HG02759 (cell line): ENCODE data around the gene OSBPL2.

Experiments
- ATAC-seq: cut with Tn5 transposase; IDR thresholded peaks from one replicate; pipeline ENCODE4 v1.9.1; 2021; ENCODE audit warnings: mild to moderate bottlenecking, moderate library complexity; ENCODE audit not compliant: unreplicated experiment

The OSBPL2 gene

DNA sequence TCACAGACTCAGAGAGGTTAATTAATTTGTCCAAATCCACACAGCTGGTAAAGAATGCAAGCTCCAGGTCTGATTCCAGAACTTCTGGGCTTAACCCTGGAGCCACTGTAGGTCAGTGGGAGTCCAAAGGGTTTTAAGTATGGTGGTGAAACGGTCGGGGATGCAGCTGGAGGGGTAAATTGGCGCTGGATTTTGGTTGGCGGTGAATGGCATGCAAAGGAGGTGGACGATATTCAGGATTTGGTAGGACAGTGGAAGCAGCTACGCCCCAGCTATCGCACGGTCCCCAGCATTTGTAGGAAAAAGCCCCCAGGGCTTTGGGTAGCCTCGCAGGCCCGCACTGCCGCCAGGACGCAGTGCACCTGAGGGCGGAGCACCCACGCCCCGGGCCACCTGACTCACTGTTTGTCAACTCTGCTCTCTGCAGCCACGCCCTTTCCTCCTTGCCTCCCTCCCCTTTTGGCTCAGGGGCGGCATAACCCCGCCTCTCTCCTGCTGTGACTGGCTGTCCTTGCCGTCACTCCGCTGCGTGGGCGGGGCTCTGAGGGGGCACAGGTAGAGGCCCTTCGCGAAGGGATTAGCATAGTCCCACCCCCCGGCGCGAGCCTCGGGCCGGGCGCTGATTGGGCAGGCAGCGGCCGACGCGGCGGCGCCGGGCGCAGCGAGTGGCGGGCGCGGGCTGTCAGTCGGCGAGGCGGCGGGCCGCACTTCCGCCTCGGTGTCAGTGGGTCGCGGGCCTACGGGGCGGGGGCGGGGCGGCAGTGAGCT is at the start of gene OSBPL2:
Gene OSBPL2, plus strand, starts transcription at position 721 of the 768 bp plus-strand sequence. CDS start 17,664 bp downstream, outside the sequence.
- ATAC-seq = peak; percentile 98

DNA sequence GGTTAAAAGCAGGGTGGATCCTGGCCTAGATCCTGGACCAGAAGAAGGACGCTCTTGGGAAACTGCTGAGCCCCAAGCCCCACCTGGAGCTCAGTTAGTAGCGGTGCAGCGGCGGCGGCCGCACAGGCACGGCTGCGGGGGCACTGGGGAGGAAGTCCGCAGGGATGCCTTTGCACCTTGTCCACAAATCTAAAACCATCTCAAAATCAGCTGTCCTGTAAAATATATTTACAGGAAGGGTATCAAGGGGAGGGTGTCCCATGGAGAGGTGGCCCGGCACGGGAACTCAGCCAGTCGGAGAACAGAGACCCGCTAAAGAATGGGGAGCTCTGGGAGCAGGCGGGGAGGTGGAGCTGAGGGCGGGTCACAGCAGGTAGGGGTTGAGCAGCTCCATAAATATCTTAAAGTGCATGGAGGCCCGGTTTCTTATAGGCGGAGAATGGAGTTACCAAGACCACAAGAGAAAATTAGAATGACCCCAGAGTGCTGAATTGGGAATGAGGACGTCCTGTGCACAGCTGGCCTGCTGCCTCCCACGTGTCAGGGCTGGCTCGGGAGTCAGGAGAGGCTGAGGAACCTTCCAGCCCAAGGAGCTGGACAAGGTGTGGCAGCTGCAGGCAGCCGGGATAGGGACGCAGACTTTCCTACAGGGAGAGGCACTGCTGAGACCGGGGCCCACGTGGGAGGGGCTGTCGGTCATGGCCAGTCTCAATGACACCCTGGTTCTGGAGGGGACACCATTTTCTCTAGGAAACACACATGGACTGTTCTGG is 47.5 kb upstream of the OSBPL2 start:
- ATAC-seq = no peak

DNA sequence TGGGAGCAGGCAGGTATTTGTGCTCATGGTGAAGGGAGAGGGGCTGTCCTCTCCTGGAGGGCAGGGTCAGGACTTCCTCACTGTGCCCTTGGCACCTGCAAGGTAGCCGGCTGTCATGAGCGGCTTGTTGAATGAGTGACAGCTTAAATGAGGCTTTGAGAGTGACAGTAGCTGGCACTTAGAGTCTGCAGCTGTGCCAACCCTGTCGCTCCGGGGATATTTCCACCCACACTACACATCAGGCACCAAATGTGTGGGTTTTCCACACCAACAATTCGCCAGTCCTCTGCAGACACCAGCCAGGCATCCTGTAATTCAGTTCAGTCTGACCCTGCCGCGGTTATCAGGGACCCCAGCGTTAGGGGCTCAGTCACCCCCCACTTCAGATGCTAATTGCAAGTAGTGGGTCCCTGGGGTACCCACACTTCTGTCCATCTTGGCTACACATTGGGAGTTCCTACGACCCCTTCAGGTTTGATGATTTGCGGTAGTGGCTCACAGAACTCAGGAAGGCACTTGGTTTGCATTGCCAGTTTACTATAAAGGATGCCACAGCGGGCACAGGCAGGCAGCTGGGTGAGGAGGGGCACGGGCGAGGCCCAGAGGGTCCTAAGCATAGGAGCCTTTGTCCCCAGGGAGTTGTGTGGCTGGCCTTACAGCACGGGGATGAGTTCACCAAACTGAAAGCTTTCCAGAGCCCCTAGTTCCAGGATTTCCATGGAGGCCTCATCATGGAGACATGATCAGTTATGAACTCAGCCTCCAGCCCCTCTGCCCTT is 46.4 kb upstream of the OSBPL2 start:
- ATAC-seq = no peak

DNA sequence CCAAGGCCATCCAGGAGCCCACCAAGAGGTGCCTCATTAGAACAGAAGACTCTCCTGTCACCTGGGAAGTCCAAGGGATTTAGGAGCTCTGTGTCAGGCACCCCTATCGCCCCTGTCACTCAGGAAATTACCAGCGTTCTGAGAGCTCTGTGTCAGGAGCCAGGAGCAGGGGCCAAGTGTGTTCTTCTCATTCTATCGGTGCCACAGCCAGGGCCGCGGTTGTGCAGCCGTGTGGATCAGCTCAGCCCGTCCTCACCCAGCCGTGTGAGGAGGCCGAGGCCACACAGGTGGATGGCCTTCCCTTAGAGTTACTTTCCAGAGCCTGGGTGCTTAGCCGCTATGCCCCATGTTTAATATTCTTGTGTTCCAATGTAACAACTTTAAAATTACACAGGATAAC is 45.7 kb upstream of the OSBPL2 start:
- no peak for ATAC-seq

DNA sequence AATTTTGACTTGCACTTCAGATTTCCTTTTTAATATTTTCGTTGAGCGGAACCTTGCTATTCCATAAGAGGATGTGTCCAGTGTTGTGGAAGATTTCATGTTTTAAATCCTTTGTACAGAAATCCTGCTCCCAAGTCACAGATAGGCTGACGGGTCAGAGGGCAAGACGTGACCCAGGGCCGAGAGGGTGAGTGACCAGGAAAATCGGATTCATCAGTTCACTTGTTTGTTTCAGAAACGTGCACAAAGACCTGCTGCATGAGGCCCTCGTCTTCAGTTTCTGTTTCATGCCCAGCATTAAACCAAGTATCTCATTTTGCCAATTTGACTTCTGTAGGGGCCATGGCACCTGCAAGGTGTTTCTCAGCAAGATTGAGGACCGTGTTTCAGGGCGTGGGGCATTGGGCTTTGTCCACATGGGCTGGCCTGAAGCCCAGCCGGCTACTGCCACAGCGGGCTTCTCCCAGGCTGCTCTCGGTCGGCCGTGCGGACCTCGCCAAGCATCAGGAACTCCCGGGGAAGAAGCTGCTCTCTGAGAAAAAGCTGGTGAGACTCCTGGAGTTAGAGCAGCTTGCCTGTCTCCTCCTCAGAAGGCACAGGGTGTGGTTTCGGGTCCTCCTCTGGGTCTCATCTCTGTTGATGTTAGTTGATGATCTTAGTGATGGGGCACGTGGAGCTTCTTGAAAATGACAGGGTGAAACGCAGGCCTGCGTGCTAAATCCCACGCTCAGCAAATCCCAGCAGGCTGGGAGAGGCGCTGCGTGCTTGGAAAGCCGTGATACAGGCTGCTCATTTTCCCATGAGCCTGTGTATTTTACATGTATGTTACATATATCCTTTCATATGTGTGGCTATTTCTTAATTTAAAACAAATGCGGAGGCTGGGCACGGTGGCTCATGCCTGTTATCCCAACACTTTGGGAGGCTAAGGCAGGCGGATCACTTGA is 45.0 kb upstream of the OSBPL2 start:
- ATAC-seq = no peak

DNA sequence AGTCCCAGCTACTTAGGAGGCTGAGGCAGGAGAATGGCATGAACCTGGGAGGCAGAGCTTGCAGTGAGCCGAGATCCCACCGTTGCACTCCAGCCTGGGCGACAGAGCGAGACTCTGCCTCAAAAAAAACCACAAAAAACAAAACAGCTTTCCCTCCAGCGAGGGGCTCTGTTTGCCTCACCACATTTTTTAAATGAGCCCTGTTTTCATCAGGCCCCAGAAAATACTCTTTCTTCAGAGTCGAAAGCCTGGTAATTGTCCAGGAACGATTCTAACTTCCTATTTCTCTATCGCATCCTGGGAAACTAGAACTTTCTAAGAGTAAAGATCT is 43.3 kb upstream of the OSBPL2 start:
- ATAC-seq = no peak

DNA sequence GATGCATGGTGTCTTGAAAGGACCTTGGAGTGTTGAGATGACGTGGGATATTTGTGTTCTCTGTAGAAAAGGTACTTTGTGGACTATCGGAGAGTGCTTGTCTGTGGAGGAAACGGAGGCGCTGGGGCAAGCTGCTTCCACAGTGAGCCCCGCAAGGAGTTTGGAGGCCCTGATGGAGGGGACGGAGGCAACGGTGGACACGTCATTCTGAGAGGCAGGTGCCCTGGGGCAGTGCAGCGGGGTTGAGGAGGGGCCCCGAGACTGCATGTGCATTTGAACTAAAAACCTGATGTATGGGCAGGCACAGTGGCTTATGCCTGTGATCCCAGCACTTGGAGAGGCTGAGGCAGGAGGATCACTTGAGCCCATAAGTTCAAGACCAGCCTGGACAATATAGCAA is 42.6 kb upstream of the OSBPL2 start:
- no peak for ATAC-seq

DNA sequence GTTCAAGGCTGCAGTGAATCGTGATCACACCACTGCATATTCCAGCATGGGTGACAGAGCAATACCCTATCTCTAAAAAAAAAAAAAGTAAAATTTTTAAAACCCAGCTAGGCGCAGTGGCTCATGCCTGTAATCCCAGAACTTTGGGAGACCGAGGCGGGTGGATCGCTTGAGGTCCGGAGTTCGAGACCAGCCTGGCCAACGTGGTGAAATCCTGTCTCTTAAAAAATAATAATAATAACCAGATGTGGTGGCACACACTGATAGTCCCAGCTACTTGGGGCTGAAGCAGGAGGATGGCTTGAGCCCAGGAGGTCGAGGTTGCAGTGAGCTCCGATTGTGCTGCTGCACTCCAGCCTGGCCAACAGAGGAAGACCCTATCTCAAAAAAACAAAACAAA is 42.0 kb upstream of the OSBPL2 start:
- ATAC-seq = no peak

DNA sequence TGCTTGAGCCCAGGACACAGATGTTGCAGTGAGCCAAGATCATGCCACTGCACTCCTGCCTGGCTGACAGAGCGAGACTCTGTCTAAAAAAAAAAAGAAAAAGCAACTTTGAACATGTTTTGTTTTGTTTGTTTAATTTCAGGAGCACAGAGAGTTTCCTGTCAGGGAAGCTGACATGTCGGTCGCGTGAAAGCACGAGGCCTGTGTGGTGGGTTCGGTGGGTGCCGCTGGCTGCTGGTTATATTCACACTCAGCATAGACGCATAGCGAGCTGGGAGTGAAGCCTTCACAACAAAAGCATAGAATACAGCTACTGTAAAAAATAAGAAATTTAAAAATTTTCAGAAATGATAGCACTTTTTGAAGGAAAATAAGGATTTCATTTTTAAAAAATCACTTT is 41.0 kb upstream of the OSBPL2 start:
- ATAC-seq = no peak

DNA sequence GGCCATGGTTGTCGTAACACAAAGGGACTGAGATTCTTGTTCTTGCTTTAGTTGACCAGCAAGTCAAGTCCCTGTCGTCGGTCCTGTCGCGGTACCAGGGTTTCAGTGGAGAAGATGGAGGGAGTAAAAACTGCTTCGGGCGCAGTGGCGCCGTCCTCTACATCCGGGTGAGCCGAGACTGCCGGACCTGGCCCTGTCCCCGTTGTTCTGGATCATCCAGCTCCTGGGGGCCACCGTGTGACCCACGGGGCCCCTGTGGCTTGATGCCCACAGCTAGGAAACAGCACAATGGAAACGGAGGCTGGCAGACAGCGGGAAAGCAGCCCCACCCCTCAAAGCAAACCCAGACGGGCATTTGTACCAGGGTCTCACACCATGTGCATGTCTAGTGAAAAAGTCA is 40.5 kb upstream of the OSBPL2 start:
- no peak for ATAC-seq

DNA sequence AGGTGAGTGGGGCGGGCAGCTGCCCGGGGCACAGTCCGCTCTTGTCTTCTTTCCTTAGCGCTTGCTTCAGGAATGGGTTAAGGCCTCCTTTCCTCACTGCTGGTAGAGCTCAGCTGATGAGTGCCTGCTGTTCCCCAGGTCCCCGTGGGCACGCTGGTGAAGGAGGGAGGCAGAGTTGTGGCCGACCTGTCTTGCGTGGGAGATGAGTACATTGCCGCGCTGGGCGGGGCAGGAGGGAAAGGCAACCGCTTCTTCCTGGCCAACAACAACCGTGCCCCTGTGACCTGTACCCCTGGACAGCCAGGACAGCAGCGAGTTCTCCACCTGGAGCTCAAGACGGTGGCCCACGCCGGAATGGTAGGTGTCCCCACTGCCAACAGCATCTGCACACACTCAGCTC is 39.8 kb upstream of the OSBPL2 start:
- no peak for ATAC-seq

DNA sequence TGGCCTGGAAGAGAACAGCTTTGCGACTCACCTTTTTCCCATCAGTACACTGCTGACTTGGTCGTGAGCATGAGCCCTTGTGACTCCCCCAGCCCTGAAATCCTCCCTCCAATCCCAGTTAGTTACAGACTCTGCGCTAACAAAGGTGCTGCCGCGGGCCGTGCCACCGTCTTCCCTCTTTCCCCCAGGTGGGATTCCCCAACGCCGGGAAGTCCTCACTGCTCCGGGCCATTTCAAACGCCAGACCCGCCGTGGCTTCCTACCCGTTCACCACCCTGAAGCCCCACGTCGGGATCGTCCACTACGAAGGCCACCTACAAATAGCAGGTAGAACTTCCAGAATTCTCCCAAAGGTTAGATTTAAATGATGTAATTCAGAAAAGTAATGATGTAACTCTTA is 39.4 kb upstream of the OSBPL2 start:
- ATAC-seq = no peak

DNA sequence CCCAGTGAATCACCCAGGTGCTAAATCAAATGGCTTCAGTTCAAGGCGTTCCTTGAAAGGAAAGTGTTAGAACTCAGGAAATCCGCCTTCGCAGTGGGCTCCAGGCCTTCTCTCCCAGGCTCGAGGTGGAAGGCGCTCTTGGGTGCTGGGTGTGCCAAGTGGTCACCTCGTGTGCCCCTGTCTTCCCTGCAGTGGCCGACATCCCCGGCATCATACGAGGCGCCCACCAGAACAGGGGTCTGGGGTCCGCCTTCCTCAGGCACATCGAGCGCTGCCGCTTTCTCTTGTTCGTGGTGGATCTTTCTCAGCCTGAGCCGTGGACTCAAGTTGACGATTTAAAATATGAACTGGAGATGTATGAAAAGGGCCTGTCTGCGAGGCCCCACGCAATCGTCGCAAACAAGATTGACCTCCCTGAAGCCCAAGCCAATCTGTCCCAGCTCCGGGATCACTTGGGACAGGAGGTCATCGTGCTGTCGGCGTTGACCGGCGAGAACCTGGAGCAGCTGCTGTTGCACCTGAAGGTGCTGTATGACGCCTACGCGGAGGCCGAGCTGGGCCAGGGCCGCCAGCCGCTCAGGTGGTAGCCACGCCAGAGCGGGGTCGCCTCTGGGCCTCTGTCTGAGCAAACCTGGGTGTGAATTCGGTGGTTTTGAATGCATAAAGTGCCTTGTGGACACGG is 37.7 kb upstream of the OSBPL2 start:
- ATAC-seq = no peak

DNA sequence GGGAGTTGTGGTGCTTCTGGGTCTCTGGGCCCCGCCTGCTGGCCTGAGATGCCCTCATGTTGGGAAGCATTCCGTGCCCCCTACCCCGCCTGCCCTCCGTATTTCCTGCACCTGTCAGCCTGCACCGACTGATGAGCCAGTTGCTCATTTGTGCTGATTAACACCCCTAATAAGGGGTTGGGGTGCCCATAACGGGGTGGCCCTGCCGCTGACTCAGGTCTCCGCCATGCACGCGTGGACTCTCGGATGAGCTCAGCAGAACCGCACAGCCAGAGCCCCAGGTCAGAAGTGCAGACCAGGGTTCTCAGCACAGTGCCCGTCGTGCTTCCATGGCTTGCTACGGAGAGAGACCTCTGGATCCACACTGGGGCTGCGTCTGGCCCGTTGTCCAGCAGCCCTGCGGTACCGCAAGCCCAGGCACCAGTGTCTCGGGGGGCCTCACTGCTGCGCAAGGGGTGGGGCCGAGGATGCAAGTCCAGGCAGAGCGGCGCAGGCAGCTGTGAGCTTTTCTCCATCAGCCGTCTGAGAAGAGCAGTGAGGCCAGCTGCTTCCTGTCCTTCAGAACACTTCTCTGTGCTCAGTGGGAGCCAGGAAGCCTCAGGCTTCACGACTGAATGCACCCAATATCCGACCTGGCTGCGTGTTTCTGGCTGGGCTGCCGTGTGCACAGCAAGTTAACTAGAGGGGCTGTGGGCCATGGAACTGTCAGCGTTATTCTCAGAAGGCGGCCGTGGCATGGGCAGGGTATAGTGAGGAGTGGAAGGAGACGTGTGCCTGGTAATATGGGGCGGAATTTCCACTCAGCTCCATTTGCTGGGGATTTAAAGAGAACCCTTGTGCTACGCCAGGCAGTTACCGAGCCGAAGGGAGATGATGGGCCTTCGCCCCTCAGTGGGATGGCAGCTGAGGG is 36.9 kb upstream of the OSBPL2 start:
- peak; percentile 86 for ATAC-seq

DNA sequence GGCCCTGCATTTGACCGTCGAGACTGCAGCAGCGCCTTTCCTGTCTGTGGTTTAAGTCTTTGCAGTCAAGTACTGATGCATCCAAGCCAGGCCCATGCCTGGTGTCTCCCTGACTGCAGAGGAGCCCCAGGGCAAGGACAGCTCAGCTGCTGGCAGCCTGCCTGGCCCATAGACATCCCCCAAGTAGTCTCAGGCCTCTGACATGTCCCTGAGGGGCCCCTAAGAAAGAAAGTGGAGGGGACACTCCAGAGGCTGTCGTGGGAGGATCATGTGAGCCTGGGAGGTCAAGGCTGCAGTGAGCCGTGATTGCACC is 36.3 kb upstream of the OSBPL2 start:
- ATAC-seq = no peak

DNA sequence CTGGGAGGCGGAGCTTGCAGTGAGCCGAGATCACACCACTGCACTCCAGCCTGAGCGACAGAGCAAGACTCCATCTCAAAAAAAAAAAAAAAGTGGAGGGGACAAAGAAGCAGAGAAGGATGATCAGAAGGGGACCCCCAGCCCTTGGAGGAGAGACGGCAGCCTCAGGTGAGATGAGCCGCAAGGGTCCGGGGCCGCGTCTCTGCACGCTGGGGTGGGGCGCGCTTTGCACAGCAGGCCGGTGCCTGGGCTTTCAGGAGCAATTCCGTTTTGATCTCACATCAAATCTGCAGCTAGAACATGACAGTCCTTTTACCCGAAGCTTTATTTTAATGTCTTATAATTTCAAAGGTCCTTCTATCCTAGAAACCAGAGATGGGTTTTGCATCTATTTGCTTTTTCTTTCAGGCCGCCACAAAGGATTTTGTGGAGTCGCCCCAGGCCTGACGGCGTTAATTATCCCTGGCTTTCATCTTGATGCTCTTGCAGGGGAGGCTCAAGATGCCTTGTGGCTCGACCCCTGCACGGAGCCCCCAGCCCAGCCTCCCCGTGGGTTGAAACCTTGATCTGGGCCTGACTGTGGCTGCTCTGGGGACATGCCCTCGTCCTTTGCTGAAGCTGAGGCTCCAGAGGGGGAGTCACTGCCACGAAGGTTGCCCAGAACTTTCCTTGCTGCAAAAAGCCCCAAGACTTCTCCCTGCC is 35.5 kb upstream of the OSBPL2 start:
- ATAC-seq = no peak

DNA sequence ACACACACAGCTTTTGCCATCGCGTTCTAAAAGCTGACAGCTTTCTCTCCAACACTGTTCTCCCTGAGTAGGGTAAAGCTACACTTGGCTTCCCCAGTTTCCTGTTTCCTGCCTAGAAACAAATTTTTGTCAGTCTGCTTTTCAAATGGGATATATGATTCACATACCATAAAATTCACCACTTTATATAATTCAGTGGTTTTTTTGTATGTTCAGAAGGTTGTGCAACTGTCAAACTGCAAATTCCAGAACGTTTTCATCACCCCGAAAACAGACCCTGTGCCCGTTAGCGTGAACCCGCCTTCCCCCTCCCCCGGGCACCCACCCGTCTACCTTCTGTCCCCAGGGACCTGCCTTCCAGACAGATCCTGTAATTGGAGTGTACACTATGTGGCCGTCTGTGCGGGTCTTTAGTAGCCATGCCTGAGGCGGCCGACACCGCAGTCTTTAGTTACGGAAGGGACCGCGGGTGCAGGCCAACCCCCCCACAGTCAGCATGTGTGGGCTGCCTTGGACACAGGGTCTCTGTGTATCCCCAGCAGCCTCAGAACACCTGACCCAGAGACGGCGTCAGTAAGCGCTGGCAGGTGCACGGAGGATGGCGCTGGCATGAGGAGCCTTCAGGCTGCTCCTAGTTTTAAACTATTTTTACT is 34.8 kb upstream of the OSBPL2 start:
- no peak for ATAC-seq
